ENCODE measurements around the gene HOMER3. TPM values are rescaled to one million over a fixed set of nuclear protein-coding genes. Genes with fewer than 3 reads are reported as not detected.

HOMER3 gene
- total and polyA plus RNA-seq, 10 of the 15 experiments (the other 5 are each of a cell fraction or from before 2014, with no cell fraction given), result 0.18 to 10.6 (median 0.50) TPM; not detected in 2

GRCh38 chr19:18899624-18900560, 41.1 kb downstream of the HOMER3 start:
- Histone ChIP-seq H3K4me3 (no peak overlapping the region), H3K4me1 (ENCODE audit: control insufficient read depth, insufficient read depth, low read length) (no peaks in the 10 kb centered on the region), H3K79me2 (ENCODE audit: control insufficient read depth, insufficient read depth, low read length) (no peaks in the 10 kb centered on the region), H4K20me1 (ENCODE audit: control insufficient read depth, insufficient read depth) (no peaks in the 10 kb centered on the region), H3K27ac (ENCODE audit: control insufficient read depth, insufficient read depth) (no peak overlapping the region), H3K9me3 (replicated peaks; ENCODE audit: control insufficient read depth, insufficient read depth, low read length) (no peaks in the 10 kb centered on the region), H3K4me2 (ENCODE audit: control insufficient read depth, insufficient read depth) (no peak overlapping the region), H3K36me3 (ENCODE audit: control insufficient read depth in 2 of 2, insufficient read depth in 2 of 2, low read length in 1 of 2) (peaks cover 2 to 6% of the 10 kb centered on the region in 2 experiments; a peak in 2 of 4 replicates), H3K27me3 (replicated peaks in 1 of 2; ENCODE audit: control insufficient read depth in 2 of 2, insufficient read depth in 2 of 2, low read length in 1 of 2) (peaks cover 2 to 3% of the 10 kb centered on the region in 2 experiments; a peak in 3 of 4 replicates), H3K9ac (ENCODE audit: control insufficient read depth, insufficient read depth, low read length) (no peak overlapping the region), H2AFZ (ENCODE audit: control insufficient read depth, low read depth, low read length) (no peak overlapping the region)
- BruUV-seq (replicated peaks), result no TSS peak
- RAD21 ChIA-PET (ENCODE audit: unreplicated experiment), result no interaction called here
- intact Hi-C loops (cut with micrococcal nuclease; ENCODE audit: unreplicated experiment), result no loop called here
- in situ Hi-C loops (cut with MboI), result no loop called here
- WGBS (ENCODE audit: insufficient coverage, insufficient replicate concordance, low lambda C conversion rate, missing lambda C conversion rate), result 95% methylated on average over 18 of the region's 20 CpGs
- DNase-seq (ENCODE audit: low read depth, low spot score), result no peak
- POLR2A ChIA-PET, result no interaction called here
- CTCF ChIA-PET, result no interaction called here
- SMC1A ChIA-PET (ENCODE audit: uncharacterized antibody, unreplicated experiment), result no interaction called here
- no peak for FAIRE-seq
- ATAC-seq, result no peak; the same call in 2 of the 3 replicates
- TF ChIP-seq PML (IDR thresholded peaks at IDR 0.05; ENCODE audit: low read length) (no peak), ZSCAN29 (IDR thresholded peaks at IDR 0.05) (no peak), CHD2 (IDR thresholded peaks at IDR 0.05; ENCODE audit: borderline replicate concordance, low read depth, low read length) (no peak), RFX5 (IDR thresholded peaks at IDR 0.05; ENCODE audit: low read depth, low read length) (no peak), CUX1 (IDR thresholded peaks at IDR 0.05; ENCODE audit: insufficient replicate concordance, low read depth, low read length) (no peak), JUNB (IDR thresholded peaks at IDR 0.05) (no peak), HCFC1 (IDR thresholded peaks at IDR 0.05; ENCODE audit: low read length) (no peak), NR2C2 (IDR thresholded peaks at IDR 0.05; ENCODE audit: borderline replicate concordance, control insufficient read depth, insufficient read length, low read depth) (no peak), SKIL (IDR thresholded peaks at IDR 0.05; ENCODE audit: low read depth, poor library complexity, severe bottlenecking) (no peak), ESRRA (IDR thresholded peaks at IDR 0.05; ENCODE audit: low read length) (no peak)
- TF ChIP-seq, protein P1, sequence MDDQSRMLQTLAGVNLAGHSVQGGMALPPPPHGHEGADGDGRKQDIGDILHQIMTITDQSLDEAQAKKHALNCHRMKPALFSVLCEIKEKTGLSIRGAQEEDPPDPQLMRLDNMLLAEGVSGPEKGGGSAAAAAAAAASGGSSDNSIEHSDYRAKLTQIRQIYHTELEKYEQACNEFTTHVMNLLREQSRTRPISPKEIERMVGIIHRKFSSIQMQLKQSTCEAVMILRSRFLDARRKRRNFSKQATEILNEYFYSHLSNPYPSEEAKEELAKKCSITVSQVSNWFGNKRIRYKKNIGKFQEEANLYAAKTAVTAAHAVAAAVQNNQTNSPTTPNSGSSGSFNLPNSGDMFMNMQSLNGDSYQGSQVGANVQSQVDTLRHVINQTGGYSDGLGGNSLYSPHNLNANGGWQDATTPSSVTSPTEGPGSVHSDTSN (IDR thresholded peaks at IDR 0.05; ENCODE audit: insufficient replicate concordance, low read depth, low read length), result no peak
- TF ChIP-seq, protein P2, sequence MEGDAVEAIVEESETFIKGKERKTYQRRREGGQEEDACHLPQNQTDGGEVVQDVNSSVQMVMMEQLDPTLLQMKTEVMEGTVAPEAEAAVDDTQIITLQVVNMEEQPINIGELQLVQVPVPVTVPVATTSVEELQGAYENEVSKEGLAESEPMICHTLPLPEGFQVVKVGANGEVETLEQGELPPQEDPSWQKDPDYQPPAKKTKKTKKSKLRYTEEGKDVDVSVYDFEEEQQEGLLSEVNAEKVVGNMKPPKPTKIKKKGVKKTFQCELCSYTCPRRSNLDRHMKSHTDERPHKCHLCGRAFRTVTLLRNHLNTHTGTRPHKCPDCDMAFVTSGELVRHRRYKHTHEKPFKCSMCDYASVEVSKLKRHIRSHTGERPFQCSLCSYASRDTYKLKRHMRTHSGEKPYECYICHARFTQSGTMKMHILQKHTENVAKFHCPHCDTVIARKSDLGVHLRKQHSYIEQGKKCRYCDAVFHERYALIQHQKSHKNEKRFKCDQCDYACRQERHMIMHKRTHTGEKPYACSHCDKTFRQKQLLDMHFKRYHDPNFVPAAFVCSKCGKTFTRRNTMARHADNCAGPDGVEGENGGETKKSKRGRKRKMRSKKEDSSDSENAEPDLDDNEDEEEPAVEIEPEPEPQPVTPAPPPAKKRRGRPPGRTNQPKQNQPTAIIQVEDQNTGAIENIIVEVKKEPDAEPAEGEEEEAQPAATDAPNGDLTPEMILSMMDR (IDR thresholded peaks at IDR 0.05 in 2 of 3, conservative IDR thresholded peaks at IDR 0.05 in 1 of 3; ENCODE audit: control insufficient read depth in 2 of 3, extremely low read depth in 1 of 3, insufficient read depth in 1 of 3, low read depth in 3 of 3, low read length in 3 of 3), result no peak

Measured in GM12878 (cell line).